ENCODE results near the gene SYNGAP1.
"Not testable (repeated sequence)": the region's sequence is repeated elsewhere in the genome, so short reads cannot be mapped to it uniquely, and the experiment has no call there.

The SYNGAP1 gene

DNA sequence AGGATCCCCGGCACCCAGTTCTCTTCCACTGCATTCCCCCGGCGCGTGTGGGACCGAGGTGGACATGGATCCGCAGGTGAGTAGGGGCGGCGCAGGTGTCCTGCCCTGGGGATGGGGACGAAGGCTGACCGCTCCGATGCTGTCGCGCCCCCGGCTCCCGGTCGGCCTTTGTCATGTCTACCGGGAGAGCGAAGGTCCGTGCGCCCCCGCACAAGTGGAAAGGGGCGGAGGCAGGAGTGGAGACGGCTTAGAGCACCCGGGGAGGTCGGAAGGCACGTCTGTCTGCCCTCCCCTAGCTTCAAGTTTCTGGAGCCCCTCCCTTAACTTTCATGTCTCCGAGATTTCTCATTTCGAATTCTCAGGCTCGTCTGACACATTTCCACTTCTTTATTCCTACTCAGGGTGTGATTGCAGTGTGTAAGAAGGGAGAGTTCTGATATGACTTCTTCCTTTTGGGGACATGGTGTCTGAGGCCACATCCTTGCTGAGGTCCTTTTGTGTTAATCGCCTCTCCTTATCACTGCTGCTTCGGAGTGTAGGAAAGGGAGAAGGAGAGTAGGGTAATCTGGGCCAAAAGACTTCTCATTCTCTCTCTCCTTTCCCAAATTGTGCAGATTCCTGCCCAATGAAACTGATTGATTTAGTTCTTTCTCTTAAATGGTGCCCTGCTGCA lies 27.8 kb upstream of the SYNGAP1 start:
- H3K27ac ChIP-seq: peak overlapping the region; percentile 91
- no peak for TF ChIP-seq ZFX (IDR thresholded peaks at IDR 0.05; ENCODE audit: borderline replicate concordance)
- no peak for TF ChIP-seq CTCF (IDR thresholded peaks at IDR 0.05)

- TF ChIP-seq CTCF (IDR thresholded peaks at IDR 0.05) (no peak), ZFX (IDR thresholded peaks at IDR 0.05; ENCODE audit: borderline replicate concordance) (no peak)
- peak overlapping the region; percentile 91 for H3K27ac ChIP-seq
Measured at GRCh38 chr6:33392595-33392948, 27.3 kb upstream of the SYNGAP1 start.

- H3K27ac ChIP-seq: peak overlapping the region; percentile 91
- TF ChIP-seq ZFX (IDR thresholded peaks at IDR 0.05; ENCODE audit: borderline replicate concordance): no peak
- TF ChIP-seq CTCF (IDR thresholded peaks at IDR 0.05): no peak
Measured at GRCh38 chr6:33392979-33393378, 26.9 kb upstream of the SYNGAP1 start.

DNA sequence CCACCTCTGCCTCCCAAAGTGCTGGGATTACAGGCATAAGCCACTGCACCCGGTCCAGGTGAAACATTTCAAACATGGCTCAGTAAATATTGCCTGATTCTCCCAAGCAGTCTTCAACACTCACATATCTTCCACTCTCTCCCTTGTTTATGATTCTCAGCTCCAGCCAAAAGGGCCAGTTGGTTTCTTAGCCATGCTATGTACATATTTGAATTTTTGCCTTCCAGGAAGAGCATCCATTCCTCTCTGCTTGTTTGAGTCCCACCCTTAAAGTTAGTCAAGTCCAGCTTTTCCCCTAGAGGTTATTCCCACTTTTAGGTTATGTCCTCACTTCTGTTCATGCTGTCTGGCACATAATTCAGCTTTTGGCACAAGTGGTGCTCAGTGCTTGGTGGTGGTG lies 22.3 kb upstream of the SYNGAP1 start:
- no peak for TF ChIP-seq ZFX (IDR thresholded peaks at IDR 0.05; ENCODE audit: borderline replicate concordance)
- TF ChIP-seq CTCF (IDR thresholded peaks at IDR 0.05): no peak

GRCh38 chr6:33398601-33399000 lies 21.3 kb upstream of the SYNGAP1 start:
- H3K27ac ChIP-seq: not testable (repeated sequence)

More for the DNA sequence above, 22.3 kb upstream of the SYNGAP1 start:
- H3K27ac ChIP-seq: no peak overlapping the region; the same call in 1 of the 2 replicates

DNA sequence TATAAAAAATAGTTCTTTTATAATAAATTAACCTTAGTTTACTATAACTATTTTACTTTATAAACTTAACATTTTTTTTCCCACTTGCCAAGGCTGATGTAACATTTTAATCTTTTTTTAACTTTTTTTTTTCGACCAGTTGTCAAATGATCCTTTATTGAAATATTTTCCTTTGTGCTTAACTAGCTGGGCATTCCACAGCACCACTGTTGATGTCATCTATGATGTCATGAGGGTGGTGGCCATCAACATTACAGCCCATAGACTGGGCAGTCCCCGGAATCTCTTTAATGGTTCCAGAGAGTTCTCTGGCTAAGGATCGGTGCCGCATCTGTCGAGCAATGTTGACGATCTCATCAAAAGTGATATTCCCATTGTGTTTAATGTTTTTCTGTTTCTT lies 20.0 kb upstream of the SYNGAP1 start:
- H3K27ac ChIP-seq: not testable (repeated sequence)

GRCh38 chr6:33404884-33405283 lies 15.0 kb upstream of the SYNGAP1 start:
- no peak for TF ChIP-seq CTCF (IDR thresholded peaks at IDR 0.05)
- TF ChIP-seq ZFX (IDR thresholded peaks at IDR 0.05; ENCODE audit: borderline replicate concordance): no peak
- H3K27ac ChIP-seq: no peak overlapping the region

DNA sequence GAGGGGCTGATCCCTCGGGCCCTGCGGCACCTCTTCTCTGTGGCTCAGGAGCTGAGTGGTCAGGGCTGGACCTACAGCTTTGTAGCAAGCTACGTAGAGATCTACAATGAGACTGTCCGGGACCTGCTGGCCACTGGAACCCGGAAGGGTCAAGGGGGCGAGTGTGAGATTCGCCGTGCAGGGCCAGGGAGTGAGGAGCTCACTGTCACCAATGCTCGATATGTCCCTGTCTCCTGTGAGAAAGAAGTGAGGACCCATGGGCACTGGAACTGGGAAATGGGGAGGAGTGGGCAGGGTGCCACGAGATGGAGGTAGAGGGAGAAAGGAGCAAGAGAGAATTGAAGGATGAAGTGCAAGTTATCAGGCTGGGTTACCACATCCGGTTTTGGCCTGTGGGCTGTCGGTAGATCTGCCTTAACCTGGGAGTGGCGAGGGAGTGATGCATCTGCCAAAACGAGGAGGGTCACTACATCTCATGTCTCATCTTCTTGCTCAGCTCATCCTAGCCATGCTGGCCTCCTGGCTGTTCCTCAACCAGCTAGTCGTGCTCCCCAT lies 14.4 kb upstream of the SYNGAP1 start:
- H3K27ac ChIP-seq: no peak overlapping the region
- no peak for TF ChIP-seq ZFX (IDR thresholded peaks at IDR 0.05; ENCODE audit: borderline replicate concordance)
- no peak for TF ChIP-seq CTCF (IDR thresholded peaks at IDR 0.05)

All from 22Rv1 (cell line).